DMS153 treated with DMSO at 0.1 percent for 48 hours (cell line): ENCODE measurements around the gene LTO1.

Experiments
- DNase-seq: peaks from one replicate; lab custom pipeline; 2025; ENCODE audit not compliant: unreplicated experiment; lab: John Stamatoyannopoulos, UW

The LTO1 gene

DNA sequence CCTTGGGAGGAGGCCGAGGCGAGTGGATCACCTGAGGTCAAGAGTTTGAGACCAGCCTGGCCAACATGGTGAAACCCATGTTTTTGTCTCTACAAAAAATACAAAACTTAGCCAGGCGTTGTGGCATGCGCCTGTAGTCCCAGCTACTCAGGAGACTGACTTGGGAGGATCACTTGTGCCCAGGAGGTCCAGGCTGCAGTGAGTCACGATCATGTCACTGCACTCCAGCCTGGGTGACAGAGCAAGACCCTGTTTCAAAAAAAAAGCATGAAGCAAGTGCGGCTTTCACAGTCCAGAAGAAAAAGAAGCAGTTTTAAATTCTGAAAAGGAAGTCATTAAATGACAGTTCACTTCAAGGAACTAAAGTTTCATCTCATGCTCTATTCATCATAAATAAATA lies 7.1 kb upstream of the LTO1 start:
- no peak for DNase-seq

DNA sequence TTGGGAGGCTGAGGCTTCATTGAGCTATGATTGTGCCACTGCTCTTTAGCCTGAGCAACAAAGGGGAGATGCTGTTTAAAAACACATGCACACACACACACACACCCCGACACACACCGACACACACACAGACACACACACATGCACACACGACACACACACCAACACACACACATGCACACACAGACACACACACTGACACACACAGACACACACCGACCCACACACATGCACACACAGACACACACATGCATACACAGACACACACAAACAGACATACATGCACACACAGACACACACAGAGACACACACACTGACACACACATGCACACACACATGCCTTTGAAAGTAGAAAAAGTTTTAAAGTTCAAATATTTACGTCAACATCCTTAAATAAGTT lies 5.5 kb upstream of the LTO1 start:
- DNase-seq, result no peak

DNA sequence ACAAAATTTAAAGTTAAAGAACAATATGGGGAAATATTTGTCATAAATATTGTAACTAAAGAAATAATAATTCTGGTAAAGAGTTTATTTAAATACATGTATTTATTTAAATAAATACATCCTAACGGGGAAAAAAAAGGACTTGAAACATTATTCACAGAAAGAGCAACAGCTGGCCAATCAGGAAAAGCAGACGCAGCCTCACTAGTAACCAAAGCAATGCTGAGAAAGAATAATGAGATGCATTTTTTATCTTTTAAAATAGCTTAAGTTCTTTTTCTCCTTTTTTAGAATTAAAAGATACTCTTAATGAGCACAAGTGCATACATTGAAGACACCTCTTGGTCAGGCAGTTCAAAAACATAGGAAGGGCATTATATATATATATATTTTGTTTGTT lies 2.6 kb upstream of the LTO1 start:
- DNase-seq, result no peak

DNA sequence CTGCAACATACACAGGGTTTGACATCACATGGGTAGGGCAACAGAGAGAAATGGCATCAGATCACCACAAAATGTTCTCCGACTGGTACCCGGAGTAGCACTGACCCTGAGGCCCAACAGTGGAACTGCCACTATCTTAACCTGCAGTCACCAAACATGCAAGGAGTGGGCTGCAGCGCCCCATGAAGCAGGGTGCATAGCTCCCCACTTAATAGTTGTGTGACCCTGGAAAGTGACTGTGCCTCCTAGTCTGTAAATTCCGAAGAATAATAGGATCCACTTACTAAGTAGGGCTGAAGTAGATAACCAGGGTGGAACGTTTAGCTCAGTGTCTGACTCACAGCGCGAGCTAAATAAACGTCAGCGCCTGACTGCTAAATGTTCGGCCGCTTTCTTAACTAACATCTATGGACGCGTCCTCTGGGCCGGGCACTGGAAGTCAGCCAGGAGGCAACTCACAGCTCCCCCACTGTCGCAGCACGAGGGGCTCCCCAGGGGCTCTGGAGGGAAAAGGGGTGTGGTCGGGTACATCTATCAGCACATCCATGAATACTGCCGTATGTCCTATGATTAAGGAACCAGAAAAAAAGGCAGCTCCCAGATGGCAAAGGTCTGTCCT lies 777 bp downstream of the LTO1 start:
- no peak for DNase-seq

DNA sequence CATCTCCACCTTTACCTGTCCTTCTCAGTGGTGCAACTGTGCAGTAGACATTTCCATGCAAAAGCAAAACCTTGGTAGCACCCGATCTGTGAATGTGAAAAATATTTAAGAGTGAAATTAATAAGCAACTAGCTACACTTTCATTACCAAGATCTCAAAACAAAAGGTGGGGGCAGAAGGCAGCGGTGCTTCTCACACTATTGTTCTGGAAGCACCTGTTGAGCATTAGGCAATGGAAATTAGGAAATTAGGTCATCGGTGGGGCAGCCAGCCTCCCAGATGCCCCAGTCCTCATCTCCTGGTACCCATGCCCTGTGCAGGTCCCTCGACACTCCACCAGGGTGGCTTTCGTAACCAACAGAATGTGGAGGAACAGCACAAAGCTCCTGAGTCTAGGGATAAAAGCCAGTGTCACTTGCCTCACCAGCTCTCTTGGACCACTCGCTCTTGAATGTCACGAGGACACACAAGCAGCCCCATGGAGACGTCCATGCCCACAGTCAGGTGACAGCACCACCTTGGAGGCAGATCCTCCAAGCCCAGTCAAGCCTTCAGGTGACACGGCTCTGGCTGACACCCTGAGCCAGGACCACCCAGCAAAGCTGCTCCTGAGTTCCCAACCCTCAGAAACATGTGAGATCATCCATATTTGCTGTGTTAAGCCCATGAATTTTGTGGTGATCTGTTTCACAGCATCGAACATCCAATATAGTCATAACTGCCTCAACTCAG lies 3.3 kb downstream of the LTO1 start:
- no peak for DNase-seq

DNA sequence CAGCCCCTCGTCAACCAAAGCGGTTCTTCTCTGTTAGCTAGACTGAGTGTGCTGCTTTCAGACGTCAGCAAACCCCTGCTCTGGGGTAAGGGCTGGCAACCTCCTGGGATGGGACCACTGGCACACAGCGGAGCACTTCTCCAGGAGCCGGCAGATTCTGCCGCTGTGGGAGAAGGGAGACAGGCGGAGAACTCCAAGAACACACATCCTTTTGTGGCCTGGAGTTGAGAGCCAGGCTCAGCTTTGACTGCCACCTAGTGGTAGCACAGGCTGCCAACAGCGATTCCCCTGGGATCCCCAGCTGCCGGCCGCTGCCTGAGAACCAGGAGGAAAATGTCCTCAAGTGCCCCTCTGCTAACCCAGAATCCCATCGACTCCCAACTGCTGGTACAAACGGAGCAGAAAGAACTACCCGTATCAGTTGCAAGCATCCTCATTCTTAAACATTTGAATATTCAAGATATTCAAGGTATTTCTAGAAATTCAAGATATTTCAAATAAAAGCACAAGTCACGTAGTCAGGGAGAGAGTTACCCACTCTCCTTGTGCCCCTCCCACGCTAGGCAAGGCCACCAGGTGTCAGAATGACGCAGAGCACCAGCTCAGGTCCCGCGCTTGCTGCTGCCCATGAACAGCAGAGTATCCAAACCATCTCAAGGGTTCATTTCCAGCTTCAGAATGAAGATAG lies 4.9 kb downstream of the LTO1 start:
- DNase-seq, result peak; percentile 80

DNA sequence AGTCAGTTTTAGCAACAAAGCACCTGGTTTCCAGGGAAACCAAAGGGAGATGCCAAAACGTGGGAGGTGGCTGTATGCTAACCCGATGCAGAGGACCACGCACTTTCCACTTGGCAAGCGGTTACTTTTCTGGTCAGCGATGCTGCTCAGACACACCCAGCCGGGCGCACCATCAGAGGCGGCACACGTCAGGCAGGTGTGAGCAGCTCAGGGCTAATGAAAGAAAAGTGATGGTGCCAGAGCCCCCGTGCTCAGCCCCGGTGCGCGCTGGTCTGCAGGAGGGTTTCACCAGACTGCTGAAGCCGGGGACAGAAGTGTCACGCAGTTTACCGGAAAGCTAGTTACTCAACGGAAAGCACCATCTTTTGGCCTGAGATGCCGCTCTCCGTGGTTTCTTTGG lies 5.7 kb downstream of the LTO1 start:
- DNase-seq, result no peak

- no peak for DNase-seq
These were observed 7.2 kb downstream of the LTO1 start for GRCh38 chr11:69667619-69668604.

DNA sequence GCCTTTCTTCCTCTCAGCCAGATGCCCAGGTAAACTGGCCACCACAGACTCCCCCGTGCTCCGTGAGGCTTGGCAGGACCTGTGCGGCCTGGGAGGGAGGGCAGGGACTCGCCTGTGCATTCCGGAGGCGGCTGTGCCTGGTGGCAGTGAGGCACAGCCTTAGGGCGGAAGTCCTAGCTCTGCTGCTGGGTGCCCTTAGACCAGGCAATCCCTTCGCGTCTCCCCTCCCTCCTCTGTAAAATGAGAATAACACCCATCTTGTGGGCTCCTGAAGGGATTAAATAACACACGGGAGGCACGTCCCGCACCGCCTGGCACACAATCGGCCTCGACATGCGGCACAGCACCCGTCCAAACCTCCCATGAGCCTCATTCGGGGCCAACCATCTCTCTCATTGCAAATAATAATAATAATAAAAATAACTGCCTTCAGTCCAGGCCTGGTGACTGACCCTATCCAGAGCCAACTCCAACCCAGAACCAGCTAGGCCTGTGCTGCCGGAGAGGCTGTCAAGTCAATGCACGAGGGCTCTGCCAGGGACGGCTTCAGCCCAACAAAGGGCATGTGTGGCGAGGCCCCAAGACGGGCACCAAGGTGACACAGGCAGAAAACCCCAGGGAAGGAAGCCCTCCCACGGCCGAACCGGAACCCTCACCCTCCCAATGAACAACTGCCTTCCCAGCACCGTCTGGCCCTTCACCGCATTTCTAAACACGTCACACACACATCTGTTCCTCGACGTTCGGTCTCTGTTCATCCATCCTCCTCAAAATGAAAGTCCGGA lies 8.2 kb downstream of the LTO1 start:
- DNase-seq, result no peak

- DNase-seq, result no peak
These were observed 8.9 kb downstream of the LTO1 start for GRCh38 chr11:69666261-69666660.

DNA sequence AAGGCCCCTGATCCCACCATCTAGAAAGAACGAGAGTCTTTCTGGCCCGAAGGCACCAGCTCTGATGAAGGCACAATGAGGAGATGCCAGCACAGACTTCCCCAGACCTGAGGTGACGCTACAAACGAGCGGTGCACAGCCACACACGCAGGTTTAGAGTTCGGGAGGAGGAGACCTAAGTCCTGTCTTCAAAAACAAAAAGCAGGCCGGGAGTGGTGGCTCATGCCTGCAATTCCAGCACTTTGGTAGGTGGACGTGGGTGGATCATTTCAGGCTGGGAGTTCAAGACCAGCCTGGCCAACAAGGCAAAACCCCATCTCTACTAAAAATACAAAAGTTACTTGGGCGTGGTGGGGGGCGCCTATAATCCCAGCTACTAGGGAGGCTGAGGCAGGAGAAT lies 9.5 kb downstream of the LTO1 start:
- no peak for DNase-seq

GRCh38 chr11:69664901-69665300 lies 10.3 kb downstream of the LTO1 start:
- no peak for DNase-seq

DNA sequence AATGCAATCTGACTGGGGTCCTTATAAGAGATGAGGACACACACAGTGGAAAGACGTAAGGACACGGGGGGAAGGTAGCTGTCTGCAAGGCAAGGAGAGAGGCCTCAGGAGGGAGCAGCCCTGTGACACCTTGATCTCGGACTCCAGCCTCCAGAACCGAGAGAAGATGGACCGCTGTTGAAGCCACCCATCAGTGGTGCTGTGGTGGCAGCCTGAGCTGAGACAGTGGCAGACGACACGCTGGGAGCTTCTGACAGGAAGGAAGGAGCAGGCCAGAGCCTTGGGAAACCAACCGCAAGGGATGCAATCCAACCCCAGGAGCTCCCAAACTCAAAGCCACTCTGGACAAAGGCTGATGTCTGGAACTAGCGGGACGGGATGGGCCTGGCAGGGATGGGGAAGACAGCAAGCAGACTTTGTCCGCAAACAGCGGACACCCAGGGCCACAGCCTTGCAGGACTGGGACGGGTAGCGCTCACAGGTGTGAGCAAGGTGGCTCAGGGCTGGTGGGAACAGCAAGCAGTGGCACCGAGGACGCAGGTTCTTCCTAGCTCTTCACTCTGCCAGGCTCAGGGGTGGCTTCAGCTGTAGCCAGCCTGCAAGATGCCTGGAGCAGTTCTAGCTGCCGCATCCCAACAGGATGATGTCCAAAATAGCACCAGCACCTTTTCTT lies 10.9 kb downstream of the LTO1 start:
- no peak for DNase-seq

- DNase-seq, result no peak
These were observed 11.8 kb downstream of the LTO1 start for GRCh38 chr11:69663326-69663725.

GRCh38 chr11:69662806-69663205 lies 12.3 kb downstream of the LTO1 start:
- DNase-seq, result no peak

DNA sequence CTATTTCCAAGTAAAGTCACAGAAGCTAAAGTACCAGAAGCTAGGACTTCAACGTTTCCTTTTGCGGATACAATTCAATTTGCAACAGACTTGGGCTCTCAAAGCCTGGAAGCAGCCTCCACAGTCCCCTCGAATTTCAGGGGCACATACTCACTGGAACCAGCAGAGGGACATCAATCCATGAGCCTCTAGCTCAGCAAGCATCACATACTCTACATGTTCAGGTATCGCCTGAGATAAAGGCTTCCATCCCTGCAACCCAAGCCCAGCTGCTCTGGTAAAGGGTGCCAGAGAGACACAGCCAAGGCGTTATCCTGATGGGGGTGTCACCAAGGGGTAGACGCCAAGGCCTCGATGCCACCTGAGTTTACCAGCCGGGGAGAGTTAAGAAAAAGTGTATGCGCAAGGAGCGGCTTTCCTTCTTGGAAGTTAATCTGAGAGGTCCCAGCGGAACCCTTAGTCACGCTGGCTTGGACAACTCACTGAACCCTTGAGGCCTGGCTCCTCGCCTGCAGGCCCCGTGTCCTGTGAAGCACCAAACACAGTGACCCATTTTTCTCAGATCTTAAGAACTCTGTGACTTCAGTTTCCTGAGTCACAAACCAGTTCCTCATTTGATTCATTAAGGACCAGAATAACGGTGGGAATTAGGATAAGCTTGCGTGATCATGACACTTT lies 13.0 kb downstream of the LTO1 start:
- no peak for DNase-seq

GRCh38 chr11:69661413-69661715 lies 13.8 kb downstream of the LTO1 start:
- no peak for DNase-seq

DNA sequence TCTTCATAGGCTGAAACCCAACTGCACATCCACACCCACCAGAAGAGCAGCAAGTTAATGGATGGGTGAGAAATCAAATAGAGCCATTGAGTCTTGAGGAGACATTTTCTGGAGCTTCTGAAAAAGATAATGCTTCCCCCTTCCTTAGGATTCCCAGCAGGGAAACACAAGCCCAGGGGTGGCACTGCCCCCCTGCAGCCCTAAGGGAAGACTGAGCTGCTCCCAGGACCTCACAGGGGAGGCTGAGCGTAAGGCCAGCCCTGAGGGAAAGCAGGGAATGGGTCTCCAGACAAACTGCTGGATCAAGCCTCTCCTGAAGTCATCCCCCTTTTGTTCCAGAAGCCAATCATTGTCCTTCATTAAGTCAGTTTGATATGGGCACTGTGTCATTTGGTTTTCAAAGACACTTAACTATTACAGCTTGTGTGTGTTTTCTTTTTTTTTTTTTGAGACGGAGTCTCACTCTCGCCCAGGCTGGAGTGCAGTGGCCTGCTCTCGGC lies 15.1 kb downstream of the LTO1 start:
- no peak for DNase-seq

DNA sequence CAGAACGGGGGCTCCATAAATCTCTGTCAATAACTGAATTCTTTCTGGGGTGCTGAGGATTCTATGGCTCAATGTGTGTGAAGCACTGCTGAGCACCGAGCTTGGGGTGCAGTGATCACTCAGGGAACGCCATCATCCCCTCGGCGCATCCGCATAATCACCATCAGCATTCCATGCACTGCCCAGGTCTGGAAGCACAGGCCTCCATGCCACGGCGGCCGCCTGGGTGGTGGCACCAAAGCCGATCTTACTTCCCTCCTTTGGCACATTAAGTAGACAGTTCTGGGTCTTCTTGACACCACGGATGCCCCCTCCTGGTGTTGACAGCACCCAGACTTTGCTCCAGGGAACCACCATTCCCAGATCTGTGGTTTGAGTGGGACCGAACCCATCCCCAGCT lies 15.6 kb downstream of the LTO1 start:
- DNase-seq, result no peak
